ENCODE data around the gene HMGCS2. TPM values are rescaled to one million over a fixed set of nuclear protein-coding genes. Genes with fewer than 3 reads are reported as not detected.

Gene HMGCS2
- total and polyA plus RNA-seq, 10 of the 15 experiments (the other 5 are each of a cell fraction or from before 2014, with no cell fraction given): 0.49 TPM; not detected in 9

DNA sequence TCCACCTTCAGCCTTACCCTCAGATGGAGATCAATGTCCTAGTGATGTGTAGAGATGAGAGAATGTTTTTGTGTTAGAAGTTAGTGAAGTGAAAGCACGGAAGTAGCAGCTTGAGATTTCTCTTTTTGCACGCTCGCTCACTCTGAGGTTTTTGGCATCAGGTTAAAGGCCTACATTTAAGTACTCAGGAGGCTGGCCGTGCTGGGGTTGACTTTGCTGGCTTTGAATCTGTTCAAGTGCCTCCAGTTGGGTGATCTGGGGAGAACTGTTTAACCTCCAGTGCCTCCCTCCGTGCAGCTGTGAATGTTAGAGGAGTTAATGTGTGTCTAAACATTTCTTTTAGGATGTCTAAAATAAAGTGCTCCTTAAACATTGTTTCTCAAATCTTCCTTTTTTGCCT is 43.1 kb downstream of the HMGCS2 start:
- CTCF ChIA-PET: no interaction called here
- BruUV-seq (replicated peaks): no TSS peak

More for the DNA sequence above, 43.1 kb downstream of the HMGCS2 start:
- Histone ChIP-seq H3K9ac (ENCODE audit: control insufficient read depth, insufficient read depth, low read length) (no peak overlapping the region), H3K9me3 (replicated peaks; ENCODE audit: control insufficient read depth, insufficient read depth, low read length) (no peaks in the 10 kb centered on the region), H3K27ac (ENCODE audit: control insufficient read depth, insufficient read depth) (no peak overlapping the region), H4K20me1 (ENCODE audit: control insufficient read depth, insufficient read depth) (no peaks in the 10 kb centered on the region), H3K36me3 (ENCODE audit: control insufficient read depth in 2 of 2, insufficient read depth in 2 of 2, low read length in 1 of 2) (peaks cover 0 to 2% of the 10 kb centered on the region in 2 experiments; a peak in 1 of 4 replicates), H3K4me1 (ENCODE audit: control insufficient read depth, insufficient read depth, low read length) (no peaks in the 10 kb centered on the region), H3K4me2 (ENCODE audit: control insufficient read depth, insufficient read depth) (no peak overlapping the region), H3K27me3 (replicated peaks in 1 of 2; ENCODE audit: control insufficient read depth in 2 of 2, insufficient read depth in 2 of 2, low read length in 1 of 2) (no peaks in the 10 kb centered on the region), H3K79me2 (ENCODE audit: control insufficient read depth, insufficient read depth, low read length) (no peaks in the 10 kb centered on the region), H2AFZ (ENCODE audit: control insufficient read depth, low read depth, low read length) (no peak overlapping the region), H3K4me3 (no peak overlapping the region)
- intact Hi-C loops (cut with micrococcal nuclease; ENCODE audit: unreplicated experiment): no loop called here
- DNase-seq (ENCODE audit: low read depth, low spot score) (no peak), FAIRE-seq (no peak), ATAC-seq (no peak)
- RAD21 ChIA-PET (ENCODE audit: unreplicated experiment): no interaction called here
- in situ Hi-C loops (cut with MboI): no loop called here
- POLR2A ChIA-PET: no interaction called here
- WGBS (ENCODE audit: insufficient coverage, insufficient replicate concordance, low lambda C conversion rate, missing lambda C conversion rate): 42% methylated on average over 5 of the region's 5 CpGs
- no peak for TF ChIP-seq ZZZ3 (IDR thresholded peaks at IDR 0.05; ENCODE audit: control insufficient read depth, insufficient read length, low read depth)
- TF ChIP-seq RUNX3 (IDR thresholded peaks at IDR 0.05; ENCODE audit: low read length): no peak
- TF ChIP-seq, protein P1, sequence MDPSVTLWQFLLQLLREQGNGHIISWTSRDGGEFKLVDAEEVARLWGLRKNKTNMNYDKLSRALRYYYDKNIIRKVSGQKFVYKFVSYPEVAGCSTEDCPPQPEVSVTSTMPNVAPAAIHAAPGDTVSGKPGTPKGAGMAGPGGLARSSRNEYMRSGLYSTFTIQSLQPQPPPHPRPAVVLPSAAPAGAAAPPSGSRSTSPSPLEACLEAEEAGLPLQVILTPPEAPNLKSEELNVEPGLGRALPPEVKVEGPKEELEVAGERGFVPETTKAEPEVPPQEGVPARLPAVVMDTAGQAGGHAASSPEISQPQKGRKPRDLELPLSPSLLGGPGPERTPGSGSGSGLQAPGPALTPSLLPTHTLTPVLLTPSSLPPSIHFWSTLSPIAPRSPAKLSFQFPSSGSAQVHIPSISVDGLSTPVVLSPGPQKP (IDR thresholded peaks at IDR 0.05; ENCODE audit: low read depth, low read length): no peak
- no peak for TF ChIP-seq SRF (IDR thresholded peaks at IDR 0.05; ENCODE audit: low read depth in 2 of 2, low read length in 2 of 2)
- no peak for TF ChIP-seq LARP7 (IDR thresholded peaks at IDR 0.05)
- no peak for TF ChIP-seq JUNB (IDR thresholded peaks at IDR 0.05)
- TF ChIP-seq ZNF217 (IDR thresholded peaks at IDR 0.05): no peak
- no peak for TF ChIP-seq KDM1A (IDR thresholded peaks at IDR 0.05; ENCODE audit: borderline replicate concordance)
- no peak for TF ChIP-seq PML (IDR thresholded peaks at IDR 0.05; ENCODE audit: low read length)
- no peak for TF ChIP-seq ASH2L (IDR thresholded peaks at IDR 0.05; ENCODE audit: borderline replicate concordance, low read depth)
- TF ChIP-seq, protein P2, sequence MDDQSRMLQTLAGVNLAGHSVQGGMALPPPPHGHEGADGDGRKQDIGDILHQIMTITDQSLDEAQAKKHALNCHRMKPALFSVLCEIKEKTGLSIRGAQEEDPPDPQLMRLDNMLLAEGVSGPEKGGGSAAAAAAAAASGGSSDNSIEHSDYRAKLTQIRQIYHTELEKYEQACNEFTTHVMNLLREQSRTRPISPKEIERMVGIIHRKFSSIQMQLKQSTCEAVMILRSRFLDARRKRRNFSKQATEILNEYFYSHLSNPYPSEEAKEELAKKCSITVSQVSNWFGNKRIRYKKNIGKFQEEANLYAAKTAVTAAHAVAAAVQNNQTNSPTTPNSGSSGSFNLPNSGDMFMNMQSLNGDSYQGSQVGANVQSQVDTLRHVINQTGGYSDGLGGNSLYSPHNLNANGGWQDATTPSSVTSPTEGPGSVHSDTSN (IDR thresholded peaks at IDR 0.05; ENCODE audit: insufficient replicate concordance, low read depth, low read length): no peak
- SMC1A ChIA-PET (ENCODE audit: uncharacterized antibody, unreplicated experiment): no interaction called here
